HCT116 (cell line): ENCODE results near the gene DOCK1.

ENCODE experiments used
- CTCF ChIP-seq, 3 experiments: fragments of 200-600 bp in 1 of 3; sonication (generic) in 1 of 3; IDR thresholded peaks in 2 of 3; conservative IDR thresholded peaks in 1 of 3; 2 replicates each; pipeline ENCODE4 v1.5.1; 2012 to 2017; ENCODE audit warnings: low read depth in 2 of 3, low read length in 2 of 3, antibody characterized with exemption in 1 of 3, borderline replicate concordance in 1 of 3, control low read depth in 1 of 3, mild to moderate bottlenecking in 1 of 3, mixed read lengths in 1 of 3, mixed run types in 1 of 3, moderate library complexity in 1 of 3; ENCODE audit not compliant: insufficient read depth in 1 of 3
- ELF1 ChIP-seq: IDR thresholded peaks from 2 replicates; pipeline ENCODE4 v1.6.1; 2012; ENCODE audit warnings: low read depth, borderline replicate concordance
- EZH2 ChIP-seq: fragments of 200-600 bp; sonication (generic); IDR thresholded peaks from 2 replicates; pipeline ENCODE4 v1.6.1; 2017; ENCODE audit warnings: antibody characterized with exemption, mixed run types
- EZH2phosphoT487 ChIP-seq: fragments of 200-600 bp; IDR thresholded peaks from 2 replicates; pipeline ENCODE4 v1.6.1; 2018; ENCODE audit warnings: antibody characterized with exemption, borderline replicate concordance
- JUND ChIP-seq: IDR thresholded peaks from 2 replicates; pipeline ENCODE4 v1.6.1; 2012
- POLR2A ChIP-seq: IDR thresholded peaks from 2 replicates; pipeline ENCODE4 v1.7.0; 2011; ENCODE audit warnings: borderline replicate concordance; ENCODE audit not compliant: insufficient read depth, insufficient read length; ENCODE audit errors: extremely low read depth
- POLR2AphosphoS5 ChIP-seq: IDR thresholded peaks from 2 replicates; pipeline ENCODE4 v1.6.1; 2011; ENCODE audit warnings: mild to moderate bottlenecking, low read depth, low read length, moderate library complexity
- RAD21 ChIP-seq: IDR thresholded peaks from 2 replicates; pipeline ENCODE4 v1.6.1; 2012; ENCODE audit warnings: low read depth, mild to moderate bottlenecking
- SIN3A ChIP-seq: IDR thresholded peaks from 2 replicates; pipeline ENCODE4 v1.6.1; 2012; ENCODE audit warnings: low read depth
- SP1 ChIP-seq: IDR thresholded peaks from 2 replicates; pipeline ENCODE4 v1.6.1; 2012; ENCODE audit warnings: low read depth
- TCF7L2 ChIP-seq: IDR thresholded peaks from 2 replicates; pipeline ENCODE4 v1.7.0; 2011; ENCODE audit warnings: borderline replicate concordance, inconsistent platforms; ENCODE audit not compliant: insufficient read depth, insufficient read length; ENCODE audit errors: extremely low read depth
- ZFX ChIP-seq: fragments of 450-650 bp; IDR thresholded peaks from 2 replicates; pipeline ENCODE4 v1.6.1; 2017
- ZNF274 ChIP-seq: fragments of 200-500 bp; sonication (Bioruptor generic); IDR thresholded peaks from 2 replicates; pipeline ENCODE4 v1.6.1; 2014; ENCODE audit warnings: mild to moderate bottlenecking, low read depth, low read length, inconsistent platforms

DNA sequence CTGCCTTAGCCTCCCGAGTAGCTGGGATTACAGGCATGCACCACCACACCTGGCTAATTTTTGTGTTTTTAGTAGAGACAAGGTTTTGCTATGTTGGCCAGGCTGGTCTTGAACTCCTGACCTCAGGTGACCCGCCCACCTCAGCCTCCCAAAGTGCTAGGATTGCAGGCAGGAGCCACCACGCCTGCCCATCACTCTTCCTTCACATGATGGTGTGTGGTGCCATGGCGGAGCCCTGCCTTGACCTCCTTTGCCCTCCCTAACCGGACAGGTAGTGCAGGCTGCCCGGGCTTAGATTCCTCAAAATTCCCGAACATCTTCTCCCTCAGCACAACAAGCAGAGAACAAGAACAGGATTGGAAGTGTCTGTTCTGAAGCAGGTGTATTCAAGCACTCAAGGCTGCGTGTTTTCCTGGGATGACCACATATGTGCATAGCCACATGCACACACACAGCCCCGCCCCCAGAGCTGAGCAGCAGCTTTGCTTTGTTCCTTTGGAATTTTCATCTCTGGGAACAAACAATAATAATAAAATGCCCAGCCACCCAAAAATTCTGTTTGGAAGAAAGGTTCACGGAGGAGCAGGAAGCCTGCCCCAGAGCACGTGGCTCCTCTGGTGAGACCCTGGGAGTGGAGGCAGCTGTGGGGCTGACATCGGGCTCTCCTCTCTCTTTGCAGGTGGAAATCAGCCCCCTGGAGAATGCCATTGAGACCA, 512.6 kb downstream of the DOCK1 start:
- no peak for TF ChIP-seq EZH2phosphoT487
- TF ChIP-seq POLR2A, result no peak
- no peak for TF ChIP-seq EZH2
- no peak for TF ChIP-seq CTCF (IDR thresholded peaks at IDR 0.05 in 2 of 3, conservative IDR thresholded peaks at IDR 0.05 in 1 of 3; ENCODE audit: borderline replicate concordance in 1 of 3, insufficient read depth in 1 of 3, low read depth in 2 of 3, low read length in 2 of 3)
- TF ChIP-seq POLR2AphosphoS5, result no peak
- no peak for TF ChIP-seq ZFX
- TF ChIP-seq ELF1, result no peak
- TF ChIP-seq TCF7L2, result no peak
- no peak for TF ChIP-seq ZNF274
- no peak for TF ChIP-seq SIN3A
- no peak for TF ChIP-seq SP1
- TF ChIP-seq RAD21, result no peak
- TF ChIP-seq JUND, result no peak
